Naive thymus-derived CD4-positive, alpha-beta T cell (primary cell): Measurements from ENCODE around the gene NCOR1. TPM values are rescaled to one million over a fixed set of nuclear protein-coding genes. Genes with fewer than 3 reads are reported as not detected.
"Not testable (repeated sequence)": the region's sequence is repeated elsewhere in the genome, so short reads cannot be mapped to it uniquely, and the experiment has no call there.

ENCODE experiments used
- ATAC-seq: fragments of 150-1000 bp; cut with Tn5 transposase; 2 replicates; pipeline ENCODE4 v1.10.0; 2021; ENCODE audit warnings: mild to moderate bottlenecking, moderate library complexity
- CTCF ChIA-PET: fragments of 350-600 bp; sonication (Branson Sonifier 250); formaldehyde crosslinking; loops from one replicate; lab custom pipeline; 2021; ENCODE audit warnings: antibody characterized with exemption; lab: Charles Lee
- POLR2A ChIA-PET: fragments of 350-600 bp; sonication (Branson Sonifier 250); formaldehyde crosslinking; loops from one replicate; lab custom pipeline; 2021; ENCODE audit warnings: antibody characterized with exemption, inconsistent platforms; lab: Charles Lee
- DNase-seq, 9 donors: peaks; one replicate each; pipeline versions ENCODE4 v3.0.0 to v3.0.0-alpha.2; 2020 to 2022; ENCODE audit warnings: mixed read lengths in 1 of 9
- H3K27ac ChIP-seq: one replicate; pipeline ENCODE4 v1.7.0; 2013; ENCODE audit warnings: mild to moderate bottlenecking, low read depth, low read length, moderate library complexity
- H3K27me3 ChIP-seq, 2 donors: one replicate each; pipeline ENCODE4 v1.7.0; 2013; ENCODE audit warnings: low read length in 2 of 2, mild to moderate bottlenecking in 2 of 2, moderate library complexity in 2 of 2; ENCODE audit not compliant: control insufficient read depth in 2 of 2, insufficient read depth in 2 of 2
- H3K36me3 ChIP-seq, 3 experiments: 1 replicate in 2 of 3; 2 replicates in 1 of 3; pipeline ENCODE4 v1.7.0; 2013; ENCODE audit warnings: low read length in 3 of 3, mild to moderate bottlenecking in 3 of 3, moderate library complexity in 1 of 3; ENCODE audit not compliant: insufficient read depth in 3 of 3, control insufficient read depth in 2 of 3
- H3K4me1 ChIP-seq, 2 donors: one replicate each; pipeline ENCODE4 v1.7.0; 2013; ENCODE audit warnings: low read length in 2 of 2, mild to moderate bottlenecking in 2 of 2, moderate library complexity in 1 of 2; ENCODE audit not compliant: control insufficient read depth in 2 of 2, insufficient read depth in 2 of 2
- H3K4me3 ChIP-seq: 2 replicates; pipeline ENCODE4 v1.7.0; 2013; ENCODE audit warnings: mild to moderate bottlenecking, low read length
- H3K9me3 ChIP-seq, 3 experiments: 1 replicate in 2 of 3; 2 replicates in 1 of 3; pipeline ENCODE4 v1.7.0; 2013; ENCODE audit warnings: low read length in 3 of 3; ENCODE audit not compliant: control insufficient read depth in 2 of 3
- H3K27ac Mint-ChIP-seq, 9 donors: one replicate each; pipeline ENCODE4 v1.8.0; 2020 to 2022; ENCODE audit warnings: mixed read lengths in 9 of 9, mild to moderate bottlenecking in 8 of 9, moderate library complexity in 5 of 9, inconsistent platforms in 2 of 9
- H3K27me3 Mint-ChIP-seq, 5 donors: one replicate each; pipeline ENCODE4 v1.8.0; 2021 to 2022; ENCODE audit warnings: mixed read lengths in 5 of 5, mild to moderate bottlenecking in 1 of 5
- H3K36me3 Mint-ChIP-seq, 5 donors: one replicate each; pipeline ENCODE4 v1.8.0; 2020 to 2022; ENCODE audit warnings: mixed read lengths in 5 of 5, mild to moderate bottlenecking in 3 of 5, inconsistent platforms in 1 of 5
- H3K4me1 Mint-ChIP-seq, 7 donors: one replicate each; pipeline ENCODE4 v1.8.0; 2020 to 2022; ENCODE audit warnings: mixed read lengths in 7 of 7, mild to moderate bottlenecking in 3 of 7, inconsistent platforms in 1 of 7
- H3K4me3 Mint-ChIP-seq, 10 donors: one replicate each; pipeline ENCODE4 v1.8.0; 2020 to 2022; ENCODE audit warnings: mild to moderate bottlenecking in 10 of 10, mixed read lengths in 10 of 10, moderate library complexity in 6 of 10, inconsistent platforms in 2 of 10
- H3K9me3 Mint-ChIP-seq, 11 donors: one replicate each; pipeline ENCODE4 v1.8.0; 2020 to 2022; ENCODE audit warnings: mixed read lengths in 11 of 11, mild to moderate bottlenecking in 4 of 11, inconsistent platforms in 1 of 11, moderate library complexity in 1 of 11
- intact Hi-C, 2 donors: fragments of 100-400 bp; cut with micrococcal nuclease; formaldehyde crosslinking; loops; one replicate each; pipeline ENCODE4 v1.15.1; 2023
- polyA plus RNA-seq, 2 donors: library from polyadenylated mRNA; unstranded; fragments of 300-500 nt; fragmentation: Illumina TruSeq; gene quantifications; one replicate each; pipeline ENCODE4 v1.2.3, GENCODE V29; 2021
- total RNA-seq, 6 experiments: library from RNA in 5 of 6; stranded (reverse) in 5 of 6; gene quantifications; 1 replicate in 5 of 6; 2 replicates in 1 of 6; pipeline ENCODE4 v1.2.3 and lab custom pipeline; 2021 to 2026

Gene NCOR1
- total and polyA plus RNA-seq, 7 experiments from 2014 or later = 75.8 to 169 (median 149) TPM

- Histone ChIP-seq H3K4me1 (no peaks in the 10 kb centered on the region), H3K36me3 (peaks cover 19 to 78% (median 31%) of the 10 kb centered on the region in 3 experiments), H3K27me3 (no peaks in the 10 kb centered on the region)
Observed at GRCh38 chr17:16072031-16072430, 143.3 kb downstream of the NCOR1 start.

GRCh38 chr17:16068323-16068722, 147.0 kb downstream of the NCOR1 start:
- DNase-seq (no peak), ATAC-seq (no peak)
- no peaks in the 10 kb centered on the region for H3K9me3 Mint-ChIP-seq
- peaks cover 4 to 77% (median 47%) of the 10 kb centered on the region in 5 donors for H3K36me3 Mint-ChIP-seq
- POLR2A ChIA-PET = no interaction called here
- intact Hi-C loops = no loop called here
- Histone ChIP-seq H3K4me1 (no peaks in the 10 kb centered on the region), H3K9me3 (no peaks in the 10 kb centered on the region), H3K4me3 (no peak overlapping the region), H3K27me3 (no peaks in the 10 kb centered on the region), H3K27ac (no peak overlapping the region), H3K36me3 (peaks cover 17 to 82% (median 45%) of the 10 kb centered on the region in 3 experiments)
- no peak overlapping the region for H3K4me3 Mint-ChIP-seq
- peak overlapping the region in 4 of 9 donors; percentile 4 to 23 (median 12) for H3K27ac Mint-ChIP-seq
- H3K4me1 Mint-ChIP-seq = peaks cover 0 to 7% (median 0%) of the 10 kb centered on the region in 7 donors
- no peaks in the 10 kb centered on the region for H3K27me3 Mint-ChIP-seq
- CTCF ChIA-PET = no interaction called here

More at GRCh38 chr17:16072031-16072430, 143.3 kb downstream of the NCOR1 start:
- Mint-ChIP-seq H3K9me3 (no peaks in the 10 kb centered on the region), H3K36me3 (peaks cover 4 to 73% (median 38%) of the 10 kb centered on the region in 5 donors), H3K27me3 (no peaks in the 10 kb centered on the region), H3K4me1 (peaks cover 0 to 7% (median 2%) of the 10 kb centered on the region in 7 donors), H3K27ac (peak overlapping the region in 2 of 9 donors; percentile 45 to 86), H3K4me3 (no peak overlapping the region)
- CTCF ChIA-PET = no interaction called here
- POLR2A ChIA-PET = no interaction called here
- no peak overlapping the region for H3K27ac ChIP-seq
- no peaks in the 10 kb centered on the region for H3K9me3 ChIP-seq
- ATAC-seq (no peak), DNase-seq (no peak)
- intact Hi-C loops = no loop called here
- H3K4me3 ChIP-seq = no peak overlapping the region

- Histone ChIP-seq H3K27ac (no peak overlapping the region), H3K36me3 (peaks cover 20 to 82% (median 33%) of the 10 kb centered on the region in 3 experiments), H3K9me3 (no peaks in the 10 kb centered on the region), H3K4me1 (no peaks in the 10 kb centered on the region), H3K27me3 (no peaks in the 10 kb centered on the region), H3K4me3 (no peak overlapping the region)
- Mint-ChIP-seq H3K4me3 (no peak overlapping the region), H3K27me3 (no peaks in the 10 kb centered on the region), H3K27ac (peak overlapping the region in 2 of 9 donors; percentile 28 to 55), H3K4me1 (peaks cover 0 to 4% (median 0%) of the 10 kb centered on the region in 7 donors), H3K36me3 (peaks cover 16 to 83% (median 56%) of the 10 kb centered on the region in 5 donors), H3K9me3 (no peaks in the 10 kb centered on the region)
- no peak for DNase-seq
- ChIA-PET CTCF (no interaction called here), POLR2A (interaction anchor here (0.5 kb wide), 1 partner anchor 210 kb away, joined by 3 read pairs; no protein-coding TSS in a partner anchor)
- intact Hi-C loops = no loop called here
- no peak for ATAC-seq
Observed at GRCh38 chr17:16066125-16066524, 149.2 kb downstream of the NCOR1 start.

GRCh38 chr17:16061631-16062030, 153.7 kb downstream of the NCOR1 start:
- CTCF ChIA-PET = no interaction called here
- Mint-ChIP-seq H3K4me3 (no peak overlapping the region), H3K27ac (peak overlapping the region in 4 of 9 donors; percentile 28 to 66 (median 34)), H3K4me1 (peaks cover 0 to 2% (median 0%) of the 10 kb centered on the region in 7 donors), H3K27me3 (no peaks in the 10 kb centered on the region), H3K9me3 (no peaks in the 10 kb centered on the region), H3K36me3 (peaks cover 20 to 68% (median 58%) of the 10 kb centered on the region in 5 donors)
- Histone ChIP-seq H3K27ac (no peak overlapping the region), H3K9me3 (no peaks in the 10 kb centered on the region), H3K4me3 (no peak overlapping the region), H3K27me3 (no peaks in the 10 kb centered on the region), H3K4me1 (no peaks in the 10 kb centered on the region), H3K36me3 (peaks cover 23 to 89% (median 25%) of the 10 kb centered on the region in 3 experiments)
- intact Hi-C loops = no loop called here
- POLR2A ChIA-PET = no interaction called here
- DNase-seq (no peak), ATAC-seq (no peak)

GRCh38 chr17:16055139-16055538, 160.2 kb downstream of the NCOR1 start:
- H3K36me3 ChIP-seq = peaks cover 5 to 62% (median 9%) of the 10 kb centered on the region in 3 experiments
- DNase-seq, H3K4me1 ChIP-seq, H3K4me3 Mint-ChIP-seq, H3K27me3 Mint-ChIP-seq, H3K27ac ChIP-seq, H3K9me3 ChIP-seq, CTCF ChIA-PET, intact Hi-C loops, ATAC-seq, H3K4me3 ChIP-seq, H3K27me3 ChIP-seq, POLR2A ChIA-PET, H3K9me3 Mint-ChIP-seq: not testable (repeated sequence)
- H3K27ac Mint-ChIP-seq = peak overlapping the region in 5 of 9 donors; percentile 4 to 64 (median 18)
- peaks cover 40 to 76% (median 59%) of the 10 kb centered on the region in 5 donors for H3K36me3 Mint-ChIP-seq
- H3K4me1 Mint-ChIP-seq = peaks cover 3 to 32% (median 25%) of the 10 kb centered on the region in 7 donors

- intact Hi-C loops = no loop called here
- ATAC-seq = no peak
- no peaks in the 10 kb centered on the region for H3K9me3 ChIP-seq
- Mint-ChIP-seq H3K27me3 (no peaks in the 10 kb centered on the region), H3K27ac (peak overlapping the region in 3 of 9 donors; percentile 17 to 60 (median 27)), H3K9me3 (peaks cover 0 to 5% (median 0%) of the 10 kb centered on the region in 11 donors), H3K4me1 (peaks cover 3 to 32% (median 25%) of the 10 kb centered on the region in 7 donors), H3K4me3 (no peak overlapping the region), H3K36me3 (peaks cover 39 to 68% (median 54%) of the 10 kb centered on the region in 5 donors)
- DNase-seq = no peak
- H3K36me3 ChIP-seq = peaks cover 13 to 57% (median 13%) of the 10 kb centered on the region in 3 experiments
- H3K4me1 ChIP-seq = no peaks in the 10 kb centered on the region
- H3K4me3 ChIP-seq = no peak overlapping the region
- ChIA-PET CTCF (interaction anchor here (0.6 kb wide), 1 partner anchor 312 kb away, joined by 4 read pairs; no protein-coding TSS in a partner anchor), POLR2A (no interaction called here)
- H3K27me3 ChIP-seq = no peaks in the 10 kb centered on the region
- no peak overlapping the region for H3K27ac ChIP-seq
Observed at GRCh38 chr17:16052486-16052885, 162.8 kb downstream of the NCOR1 start.

GRCh38 chr17:16050844-16051243, 164.5 kb downstream of the NCOR1 start:
- Mint-ChIP-seq H3K4me1 (peaks cover 5 to 32% (median 25%) of the 10 kb centered on the region in 7 donors), H3K36me3 (peaks cover 39 to 67% (median 57%) of the 10 kb centered on the region in 5 donors), H3K9me3 (peaks cover 0 to 5% (median 0%) of the 10 kb centered on the region in 11 donors), H3K27me3 (no peaks in the 10 kb centered on the region), H3K4me3 (no peak overlapping the region), H3K27ac (peak overlapping the region in 3 of 9 donors; percentile 18 to 31 (median 20))
- Histone ChIP-seq H3K27ac (no peak overlapping the region), H3K9me3 (no peaks in the 10 kb centered on the region), H3K4me1 (no peaks in the 10 kb centered on the region), H3K4me3 (no peak overlapping the region), H3K27me3 (no peaks in the 10 kb centered on the region), H3K36me3 (peaks cover 15 to 59% (median 23%) of the 10 kb centered on the region in 3 experiments)
- POLR2A ChIA-PET = no interaction called here
- CTCF ChIA-PET = no interaction called here
- no peak for ATAC-seq
- intact Hi-C loops = no loop called here
- DNase-seq = no peak
